Stimulated activated CD8-positive, alpha-beta memory T cell treated with anti-CD3 and anti-CD28 coated beads, Interleukin-12 subunit alpha, Interleukin-12 subunit beta, amount 100 ng/mL, for 24 hours (primary cell): ENCODE results near the gene ZNF277.
"Not testable (repeated sequence)": the region's sequence is repeated elsewhere in the genome, so short reads cannot be mapped to it uniquely, and the experiment has no call there.

Experiments
- DNase-seq: peaks from one replicate; pipeline ENCODE4 v3.0.0-alpha.2; 2020; ENCODE audit errors: extremely low read depth

ZNF277 gene

GRCh38 chr7:112211348-112211907 lies 4.9 kb downstream of the ZNF277 start:
- no peak for DNase-seq

DNA sequence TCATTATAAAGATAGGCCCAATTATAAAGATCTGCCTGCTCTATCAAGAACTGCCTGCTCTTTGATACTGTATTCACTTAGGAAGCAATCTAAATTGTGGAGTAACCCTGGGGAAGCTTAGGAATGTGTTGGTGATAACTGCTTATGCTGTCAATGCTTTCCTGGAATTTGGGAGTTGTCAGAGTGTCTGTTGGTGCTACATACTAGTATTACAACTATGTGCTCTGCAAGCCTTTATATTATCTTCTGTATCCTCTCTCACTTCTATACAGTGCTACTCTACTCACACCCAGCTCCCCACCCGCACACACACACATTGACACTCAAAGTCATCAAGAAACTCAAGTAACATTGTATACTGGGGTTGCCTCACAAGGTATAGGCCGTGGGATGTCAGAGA lies 6.1 kb downstream of the ZNF277 start:
- no peak for DNase-seq

DNA sequence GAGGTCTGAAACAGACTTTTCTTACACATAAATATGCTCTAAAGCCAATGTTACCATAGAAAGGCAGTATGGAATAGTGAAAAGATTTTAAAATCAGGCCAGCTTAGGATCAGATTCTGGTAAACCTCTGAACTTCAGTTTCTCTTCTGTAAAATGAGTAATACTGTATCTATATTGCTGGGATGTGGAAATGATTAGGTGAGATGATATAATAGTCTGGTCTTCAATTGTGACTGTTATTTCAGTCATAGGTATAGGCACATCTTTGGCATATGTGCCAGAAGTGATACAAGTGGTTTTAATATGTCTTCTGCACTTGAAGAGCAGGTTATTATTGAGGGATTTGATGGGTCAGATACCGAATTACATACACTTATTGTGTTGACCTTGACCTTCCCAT lies 7.2 kb downstream of the ZNF277 start:
- no peak for DNase-seq

- DNase-seq: no peak
Measured at GRCh38 chr7:112214268-112214667, 7.8 kb downstream of the ZNF277 start.

DNA sequence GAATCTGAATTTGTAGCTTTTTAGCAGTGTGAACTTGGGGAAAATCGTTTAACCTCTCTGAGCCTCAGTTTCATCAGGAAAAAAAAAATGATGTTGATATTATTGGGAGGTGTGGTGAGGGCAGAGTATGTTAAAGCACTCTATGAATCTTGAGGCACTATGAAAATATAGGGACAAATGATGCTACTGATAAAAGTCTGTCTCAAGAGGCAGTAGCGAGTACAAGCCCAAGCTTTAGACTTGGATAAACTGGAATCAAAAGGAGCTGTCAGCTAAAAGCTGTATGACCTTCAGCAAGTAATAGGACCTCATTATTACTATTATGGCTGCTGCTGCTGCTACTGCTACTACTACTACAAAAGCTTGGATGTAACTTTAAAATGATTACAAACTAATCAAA lies 8.4 kb downstream of the ZNF277 start:
- DNase-seq: no peak

GRCh38 chr7:112215787-112216186 lies 9.3 kb downstream of the ZNF277 start:
- DNase-seq: no peak

- DNase-seq: no peak
Measured at GRCh38 chr7:112220877-112221434, 14.5 kb downstream of the ZNF277 start.

- DNase-seq: no peak
Measured at GRCh38 chr7:112223310-112223709, 16.8 kb downstream of the ZNF277 start.

- DNase-seq: no peak
Measured at GRCh38 chr7:112224186-112224585, 17.7 kb downstream of the ZNF277 start.

DNA sequence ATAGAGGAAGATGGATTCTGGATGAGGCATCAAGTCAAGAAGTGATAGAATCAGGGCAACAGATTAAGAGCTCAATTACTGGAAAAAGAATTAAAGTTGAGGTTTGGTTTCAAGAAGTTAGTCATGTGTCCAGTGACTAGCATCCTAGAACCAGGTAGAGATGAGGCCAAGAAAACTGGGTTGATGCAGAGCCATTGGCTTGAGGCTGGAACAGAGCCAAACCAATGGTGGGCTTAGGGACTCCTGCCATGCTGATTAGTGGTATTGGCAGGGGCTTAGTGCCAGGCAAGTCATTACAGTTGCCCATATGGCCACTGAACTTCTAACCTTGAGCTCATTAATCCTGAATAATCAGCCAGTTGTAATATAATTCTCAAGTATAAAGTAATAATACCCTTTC lies 18.5 kb downstream of the ZNF277 start:
- no peak for DNase-seq

- no peak for DNase-seq
Measured at GRCh38 chr7:112226701-112227276, 20.3 kb downstream of the ZNF277 start.

GRCh38 chr7:112228632-112229031 lies 22.1 kb downstream of the ZNF277 start:
- DNase-seq: no peak

- DNase-seq: no peak
Measured at GRCh38 chr7:112232212-112232978, 25.9 kb downstream of the ZNF277 start.

GRCh38 chr7:112233048-112233697 lies 26.7 kb downstream of the ZNF277 start:
- no peak for DNase-seq

DNA sequence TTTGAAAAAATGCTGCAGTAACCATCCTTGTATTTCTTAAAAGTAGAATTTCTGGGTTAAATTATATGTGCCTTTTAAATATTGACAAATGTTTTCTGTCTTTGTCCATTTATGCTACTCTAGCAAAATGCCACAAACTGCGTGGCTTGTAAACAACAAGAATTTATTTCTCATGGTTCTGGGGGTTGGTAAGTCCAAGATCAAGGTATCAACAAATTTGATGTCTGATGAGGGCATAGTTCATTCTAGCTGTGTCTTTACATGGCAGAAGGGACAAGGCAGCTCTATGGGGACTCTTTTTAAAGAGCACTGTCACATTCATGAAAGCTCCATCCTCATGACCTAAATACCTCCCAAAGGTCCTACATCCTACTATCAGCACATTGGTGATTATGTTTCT lies 27.7 kb downstream of the ZNF277 start:
- DNase-seq: no peak

DNA sequence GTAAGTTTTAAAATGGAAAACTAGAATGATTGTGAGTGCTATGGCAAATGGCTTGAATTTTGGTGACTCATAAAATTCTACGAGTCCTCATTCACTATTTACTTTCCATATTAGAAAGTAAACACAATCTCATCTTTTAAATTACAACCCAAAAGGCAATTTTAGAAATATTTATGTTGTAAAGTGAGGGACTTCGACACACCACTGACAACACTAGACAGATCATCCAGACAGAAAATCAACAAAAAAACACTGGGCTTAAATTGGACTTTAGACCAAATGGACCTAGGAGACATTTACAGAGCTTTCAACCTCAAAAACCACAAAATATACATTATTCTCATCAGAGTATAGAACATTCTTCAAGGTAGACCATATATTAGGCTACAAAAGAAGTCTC lies 30.1 kb downstream of the ZNF277 start:
- DNase-seq: no peak

DNA sequence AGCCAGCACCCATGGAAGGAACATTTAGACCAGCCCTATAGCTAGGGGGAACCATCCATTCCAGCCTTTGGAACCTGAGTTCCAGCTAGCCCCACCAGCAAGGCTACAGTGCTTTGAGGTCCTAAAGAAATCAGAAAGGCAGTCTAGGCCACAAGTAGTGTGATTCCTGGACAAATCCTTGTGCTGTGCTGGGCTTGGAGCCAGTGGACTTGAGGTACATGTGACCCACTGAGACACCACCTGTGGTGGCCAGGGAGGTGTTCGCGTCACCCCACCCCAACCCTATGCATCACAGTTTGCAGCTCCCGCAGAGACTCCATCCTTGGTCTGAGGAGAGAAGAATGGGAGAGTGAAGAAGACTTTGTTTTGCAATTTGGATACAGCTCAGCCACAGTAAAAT lies 31.8 kb downstream of the ZNF277 start:
- DNase-seq: no peak

DNA sequence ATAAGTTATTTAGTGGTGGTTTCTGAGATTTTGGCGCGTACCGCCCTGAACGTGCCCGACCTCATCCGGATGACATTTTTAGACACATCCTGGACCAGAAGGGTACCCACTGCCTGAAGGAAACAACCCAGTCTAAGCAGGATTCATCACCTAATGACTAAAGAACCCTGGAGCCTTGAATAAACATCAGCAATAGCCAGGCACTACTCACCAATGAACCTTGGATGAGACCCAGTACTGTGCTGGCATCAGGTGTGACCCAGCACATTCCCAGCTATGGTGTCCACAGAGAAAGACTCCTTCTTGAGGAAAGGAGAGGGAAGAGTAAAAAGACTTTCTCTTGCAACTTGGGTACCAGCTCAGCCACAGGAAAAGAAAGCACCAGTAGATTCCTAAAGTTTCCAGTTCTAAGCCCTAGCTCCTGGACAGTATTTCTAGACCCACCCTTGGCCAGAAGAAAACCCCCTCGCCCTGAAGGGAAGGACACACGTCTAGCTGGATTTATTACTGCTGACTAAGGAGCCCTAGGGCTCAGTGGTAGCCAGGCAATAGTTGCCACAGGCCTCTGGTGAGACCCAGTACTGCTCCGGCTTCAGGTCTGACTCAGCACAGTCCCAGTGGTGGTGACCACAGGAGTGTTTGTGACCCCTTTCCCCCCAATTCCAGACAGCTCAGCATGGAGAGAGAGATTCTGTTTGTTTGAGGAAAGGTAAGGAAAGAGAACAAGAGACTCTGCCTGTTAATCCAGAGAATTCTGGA lies 32.5 kb downstream of the ZNF277 start:
- no peak for DNase-seq

- DNase-seq: no peak
Measured at GRCh38 chr7:112248598-112248997, 42.1 kb downstream of the ZNF277 start.

DNA sequence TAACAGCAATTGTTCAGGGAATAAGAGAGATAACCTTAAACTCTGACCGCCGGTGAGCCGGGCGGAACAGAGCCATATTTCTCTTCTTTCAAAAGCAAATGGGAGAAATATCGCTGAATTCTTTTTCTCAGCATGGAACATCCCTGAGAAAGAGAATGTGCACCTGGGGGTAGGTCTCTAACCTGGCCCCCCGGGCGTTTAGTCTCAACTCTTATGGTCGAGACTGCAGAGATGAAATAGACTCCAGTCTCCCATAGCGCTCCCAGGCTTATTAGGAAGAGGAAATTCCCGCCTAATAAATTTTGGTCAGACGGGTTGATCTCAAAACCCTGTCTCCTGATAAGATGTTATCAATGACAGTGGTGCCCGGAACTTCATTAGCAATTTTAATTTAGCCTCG lies 43.5 kb downstream of the ZNF277 start:
- DNase-seq: not testable (repeated sequence)

GRCh38 chr7:112252141-112252540 lies 45.6 kb downstream of the ZNF277 start:
- no peak for DNase-seq

DNA sequence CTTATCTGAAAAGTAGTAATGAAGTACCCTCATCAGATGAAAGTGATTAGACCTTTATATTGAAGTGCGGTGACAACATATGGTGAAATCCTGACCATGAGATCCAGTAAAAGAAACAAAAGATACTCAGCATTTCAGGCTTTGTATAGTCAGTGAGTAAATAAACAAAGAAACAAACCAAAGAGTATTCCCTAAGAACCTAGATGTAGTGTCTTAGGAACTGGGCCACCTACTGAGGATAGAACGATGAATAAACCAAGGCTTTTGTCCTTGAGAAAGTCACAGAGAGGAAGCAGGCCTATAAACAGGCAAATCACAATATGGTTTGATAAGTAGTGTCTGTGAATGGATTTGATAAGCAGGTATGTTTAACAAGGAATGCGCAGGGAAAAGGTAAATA lies 46.2 kb downstream of the ZNF277 start:
- no peak for DNase-seq
